HK-2 (cell line): Measurements from ENCODE around the gene CYGB.

Source experiments
- DNase-seq: peaks from one replicate; pipeline ENCODE4 v3.0.0-alpha.2; 2018; ENCODE audit not compliant: unreplicated experiment

The CYGB gene

DNA sequence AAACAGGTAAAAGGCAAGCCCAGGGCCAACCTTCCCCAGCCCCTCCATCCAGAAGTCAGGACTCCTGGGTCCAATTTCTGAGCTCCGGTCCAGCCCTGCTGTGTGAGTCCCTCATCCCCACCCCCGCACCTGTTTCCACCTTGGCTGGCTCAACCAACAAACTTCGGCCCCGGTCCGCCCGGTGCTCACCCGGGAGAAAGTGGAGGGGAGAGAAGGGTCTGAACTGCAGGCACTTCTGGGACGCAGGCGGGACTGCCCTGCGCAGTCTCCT, 36.8 kb downstream of the CYGB start:
- DNase-seq = peak; percentile 36

DNA sequence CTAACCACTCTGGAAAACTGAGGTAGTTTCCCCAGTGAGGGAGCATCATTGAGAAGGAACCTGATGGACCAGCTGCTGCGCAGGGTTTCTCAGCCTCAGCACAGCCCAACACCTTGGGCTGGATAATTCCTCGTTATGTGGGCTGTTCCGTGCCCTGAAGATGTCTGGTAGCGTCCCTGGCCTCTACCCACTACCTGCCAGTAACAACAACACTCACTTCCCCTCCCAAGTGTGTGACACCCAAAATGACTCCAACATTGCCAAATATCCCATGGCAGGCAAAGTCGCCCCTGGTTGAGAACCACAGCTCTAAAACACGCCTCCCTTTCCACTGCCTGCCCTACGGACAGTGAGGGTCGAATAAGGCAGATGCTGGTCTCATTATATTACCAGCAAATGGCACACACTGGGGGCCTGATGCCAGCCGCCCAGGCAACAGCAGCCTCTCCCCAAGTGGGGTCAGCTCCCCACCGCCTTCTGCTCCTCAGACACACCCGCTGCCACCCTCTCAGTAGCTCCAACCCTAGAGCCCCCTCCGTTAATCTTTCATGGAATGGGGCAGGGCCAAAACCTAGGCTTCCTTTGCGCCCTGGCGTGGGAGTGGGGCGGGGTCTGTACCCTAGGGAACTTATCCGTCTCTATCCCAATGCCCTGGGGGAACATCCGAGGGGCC, 37.3 kb downstream of the CYGB start:
- peak; percentile 51 for DNase-seq

DNA sequence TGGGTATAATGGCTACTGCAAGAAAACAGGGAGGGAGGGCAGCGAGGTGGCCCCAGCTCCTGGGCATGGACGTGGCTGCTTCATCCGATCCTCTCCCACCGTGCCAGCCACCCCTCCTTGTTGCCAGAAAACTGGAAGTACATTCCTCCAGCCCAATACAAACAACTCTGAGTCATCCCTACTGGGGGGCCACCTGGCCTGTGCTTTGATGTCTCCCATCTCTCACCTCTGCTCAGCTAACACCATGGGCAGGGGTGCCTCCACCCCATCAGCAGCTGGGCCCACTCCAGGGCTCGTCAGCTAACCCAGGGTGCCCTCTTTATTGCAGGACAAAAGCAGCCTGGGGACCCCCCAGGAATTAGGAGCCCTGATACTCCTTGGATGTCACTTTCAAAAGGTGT, 38.2 kb downstream of the CYGB start:
- DNase-seq = no peak

DNA sequence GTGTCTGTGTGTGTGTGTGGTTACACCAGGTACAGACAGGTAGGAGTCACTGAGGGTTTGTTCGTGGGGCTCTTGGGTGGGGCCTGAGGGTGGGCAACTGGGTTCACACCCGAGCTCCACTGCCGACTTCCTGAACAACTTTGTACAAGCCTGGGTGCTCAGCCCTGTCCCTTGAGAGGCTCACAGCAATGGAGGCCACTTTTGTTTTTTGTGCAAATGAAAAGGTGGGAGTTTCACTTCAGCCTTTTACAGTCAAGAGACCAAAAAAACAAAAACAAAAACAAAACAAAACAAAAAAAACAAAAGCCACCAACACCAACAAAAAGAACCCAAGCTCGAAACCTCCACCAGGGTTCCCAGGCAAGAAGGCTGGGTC, 38.6 kb downstream of the CYGB start:
- DNase-seq = no peak

DNA sequence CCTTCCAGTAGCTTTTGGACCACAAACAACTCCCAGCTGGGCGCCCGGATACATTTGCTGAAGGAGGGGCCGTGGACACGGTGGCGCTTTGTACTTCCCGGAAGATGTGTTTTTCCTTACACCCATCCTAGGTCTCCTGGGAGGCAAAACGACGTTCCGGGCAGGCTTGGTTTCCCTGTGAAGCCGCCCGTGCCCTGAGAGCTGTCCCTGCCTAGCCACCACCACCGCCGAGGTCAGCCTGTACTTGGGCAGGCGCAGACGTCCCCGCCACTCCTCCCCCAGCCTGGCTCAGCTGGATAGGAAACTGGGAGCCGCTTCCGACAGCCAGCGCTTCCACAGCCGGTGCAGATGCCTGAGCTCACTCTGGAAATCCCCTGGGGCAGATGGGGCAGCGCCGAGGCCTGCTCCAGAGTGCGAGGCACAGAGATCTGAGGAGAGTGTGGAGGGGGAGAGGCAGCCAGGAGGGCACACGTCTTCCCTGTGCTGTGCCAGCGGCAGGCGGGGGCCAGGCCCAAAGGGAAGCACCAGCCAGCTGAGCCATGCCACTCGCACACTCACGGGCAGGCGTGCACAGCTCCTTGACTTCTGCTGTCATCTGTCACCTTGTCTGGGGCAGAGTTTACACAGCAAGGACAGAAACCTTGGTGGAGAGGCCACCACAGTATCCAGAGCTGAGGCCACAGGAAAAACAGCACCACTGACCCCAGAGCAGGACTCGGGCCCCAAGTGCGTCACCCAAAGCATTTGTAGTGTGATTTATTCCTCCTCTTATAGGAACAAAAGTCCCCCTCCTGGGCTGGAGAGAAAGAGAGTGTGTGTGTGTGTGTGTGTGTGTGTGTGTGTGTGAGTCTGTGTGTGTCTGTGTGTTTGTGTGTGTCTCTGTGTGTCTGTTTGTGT, 39.3 kb downstream of the CYGB start:
- peak; percentile 94 for DNase-seq

DNA sequence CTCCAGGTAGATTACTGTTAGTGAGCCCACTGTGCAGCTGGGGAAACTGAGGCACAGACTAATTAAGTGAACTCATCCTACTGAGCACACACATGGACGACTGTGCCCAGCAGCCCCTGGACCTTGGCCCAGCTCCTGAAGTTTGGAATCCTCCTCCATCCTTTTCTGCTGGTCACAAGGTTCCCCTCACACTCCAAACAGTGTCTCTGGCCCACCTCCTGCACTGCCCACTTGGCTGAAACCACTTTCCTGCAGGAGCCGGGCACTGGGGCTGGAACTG, 39.9 kb downstream of the CYGB start:
- no peak for DNase-seq

DNA sequence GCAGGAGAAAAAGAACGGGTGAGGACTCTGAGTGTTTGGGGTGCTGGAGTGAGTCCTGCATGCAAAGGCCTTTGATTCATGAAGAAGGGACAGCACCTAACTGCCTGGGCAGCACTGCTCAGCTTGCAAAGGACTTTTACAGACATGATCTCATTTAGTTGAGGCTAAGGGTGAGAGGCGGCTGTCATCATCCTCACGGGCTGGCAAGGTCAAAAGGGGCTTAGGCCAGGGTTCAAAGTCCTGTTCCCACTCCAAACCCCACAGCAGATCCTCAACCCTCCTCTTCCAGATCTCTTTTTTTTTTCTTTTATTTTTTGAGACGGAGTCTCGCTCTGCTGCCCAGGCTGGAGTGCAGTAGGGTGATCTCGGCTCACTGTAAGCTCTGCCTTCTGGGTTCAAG, 41.0 kb downstream of the CYGB start:
- no peak for DNase-seq

DNA sequence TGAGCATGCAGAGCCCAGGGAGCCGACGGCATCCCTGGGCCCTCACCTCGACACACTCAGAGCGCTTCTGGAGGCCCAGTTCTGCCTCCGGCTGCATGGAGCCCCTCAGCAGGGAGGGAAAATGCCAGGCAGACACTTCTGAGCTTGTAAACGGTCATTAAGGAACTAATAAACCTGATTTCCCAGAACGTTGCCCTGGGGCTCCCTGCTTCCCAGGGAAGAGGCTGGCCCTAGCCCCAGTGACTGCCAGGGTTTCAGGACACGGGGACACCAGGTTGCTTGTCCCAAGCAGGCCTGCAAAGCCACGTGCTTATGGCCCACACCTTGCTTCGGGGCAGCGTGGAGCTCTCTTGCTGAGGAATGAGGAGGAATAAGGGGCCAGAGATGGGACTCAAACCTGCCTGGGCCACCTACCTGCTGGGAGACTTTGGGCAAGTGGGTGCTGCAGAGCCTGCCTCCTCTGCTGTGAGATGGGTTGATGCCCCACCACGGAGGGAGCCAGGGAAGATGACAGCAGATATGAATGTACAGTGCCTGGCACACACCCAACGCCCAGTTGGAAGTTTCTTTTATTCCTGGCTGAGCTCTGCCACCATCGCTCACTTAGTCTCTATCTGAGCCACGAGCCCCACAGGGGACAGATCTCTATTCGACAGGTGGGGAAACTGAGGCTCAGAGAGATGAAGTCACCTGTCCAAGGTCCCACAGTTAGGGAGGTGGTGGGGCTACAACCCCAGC, 41.7 kb downstream of the CYGB start:
- no peak for DNase-seq

DNA sequence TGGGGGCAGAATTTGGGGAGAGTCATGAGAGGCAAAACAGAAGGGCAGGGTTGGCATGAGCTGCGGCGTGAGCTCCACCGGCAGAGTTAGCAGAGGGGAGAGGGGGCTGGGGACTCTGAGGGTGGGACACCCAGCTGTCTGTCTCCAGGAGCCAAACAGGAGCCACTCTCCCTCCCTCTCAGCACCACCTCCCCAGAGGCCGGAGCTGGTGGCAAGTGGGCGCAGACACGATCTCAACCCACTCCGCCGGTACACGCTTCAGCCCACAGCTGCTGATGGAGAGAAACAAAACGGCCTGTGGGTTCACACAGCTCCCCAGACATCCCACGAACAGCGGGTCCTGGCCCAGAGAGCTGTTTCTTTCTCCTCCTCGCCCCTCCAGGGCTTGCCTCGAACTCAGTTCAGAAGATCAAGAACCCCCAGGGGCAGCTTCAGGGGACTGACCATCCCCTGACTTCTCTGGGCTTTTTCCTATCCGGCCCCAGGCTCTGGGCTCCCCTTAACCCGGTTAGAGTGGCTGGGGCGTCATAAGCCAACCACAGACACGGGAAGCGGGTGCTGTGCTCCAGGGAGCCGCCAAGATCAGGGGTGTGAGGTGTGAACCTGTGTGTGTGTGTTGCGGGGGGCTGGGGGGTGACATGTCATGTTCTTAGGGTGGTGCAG, 43.9 kb downstream of the CYGB start:
- no peak for DNase-seq

DNA sequence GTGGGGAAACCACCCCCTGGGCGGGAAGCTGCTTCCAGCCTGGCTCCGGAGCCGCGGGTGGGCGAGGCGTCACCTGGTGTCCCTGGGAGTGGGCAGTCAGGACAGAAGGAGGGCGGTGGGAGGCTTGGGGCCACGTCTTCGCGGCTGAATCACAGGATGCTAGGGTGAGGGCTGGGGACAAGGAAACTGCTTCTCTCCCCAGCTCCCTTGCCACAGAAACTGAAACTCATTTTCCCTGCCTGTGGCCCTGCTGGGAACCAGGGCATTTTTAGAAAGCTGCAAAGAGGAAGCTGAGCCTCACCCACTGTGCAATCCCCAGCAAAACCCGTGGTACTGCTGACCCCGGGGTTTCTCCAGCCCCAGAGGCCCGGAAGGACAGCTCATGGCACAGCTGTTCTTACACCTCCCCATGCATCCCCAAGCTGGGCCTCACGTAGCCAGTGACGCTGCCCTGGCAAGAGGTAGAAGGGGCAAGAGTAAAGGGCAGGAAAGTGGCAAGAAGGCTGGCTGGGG, 44.5 kb downstream of the CYGB start:
- peak; percentile 69 for DNase-seq

DNA sequence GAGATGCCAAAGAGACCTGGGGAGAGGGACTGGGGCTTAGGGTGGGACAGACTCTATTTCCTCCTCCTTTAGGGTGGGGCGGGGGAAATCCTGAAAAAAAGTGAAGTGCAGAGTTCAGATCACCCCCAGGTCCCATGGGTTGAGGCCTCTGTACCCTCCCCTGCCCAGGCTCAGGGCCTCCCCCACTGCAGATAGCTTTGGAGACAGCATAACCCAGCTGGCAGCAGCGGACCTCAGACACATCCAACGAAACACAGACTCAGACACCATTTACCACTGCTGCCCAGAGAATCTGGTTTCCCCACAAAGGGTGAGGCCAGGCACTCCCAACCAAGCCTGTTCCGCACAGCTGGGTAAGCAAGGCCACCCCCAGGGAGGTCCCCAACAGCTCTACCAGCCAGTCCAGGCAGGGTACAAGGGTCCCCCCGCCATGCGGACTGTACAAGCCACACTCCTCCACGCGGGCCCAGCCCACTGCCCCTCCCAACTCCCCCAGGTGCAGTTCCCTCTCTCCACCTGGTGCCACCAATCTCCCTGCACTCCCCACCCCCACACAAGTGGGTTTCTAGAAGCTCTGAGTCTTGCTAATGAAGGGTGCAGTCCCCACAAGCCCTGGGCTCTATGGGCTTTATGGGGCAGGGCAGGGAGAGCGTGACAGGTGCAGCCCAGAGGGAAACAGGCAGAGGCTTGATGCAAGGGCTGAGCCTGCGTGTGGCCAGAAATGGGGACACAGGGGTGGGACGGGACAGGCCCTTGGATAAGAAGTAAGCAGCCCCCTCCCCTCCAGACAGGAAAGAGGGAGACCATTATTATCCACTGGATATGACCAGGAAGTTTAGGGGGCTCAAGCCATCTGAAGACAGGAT, 45.2 kb downstream of the CYGB start:
- no peak for DNase-seq

DNA sequence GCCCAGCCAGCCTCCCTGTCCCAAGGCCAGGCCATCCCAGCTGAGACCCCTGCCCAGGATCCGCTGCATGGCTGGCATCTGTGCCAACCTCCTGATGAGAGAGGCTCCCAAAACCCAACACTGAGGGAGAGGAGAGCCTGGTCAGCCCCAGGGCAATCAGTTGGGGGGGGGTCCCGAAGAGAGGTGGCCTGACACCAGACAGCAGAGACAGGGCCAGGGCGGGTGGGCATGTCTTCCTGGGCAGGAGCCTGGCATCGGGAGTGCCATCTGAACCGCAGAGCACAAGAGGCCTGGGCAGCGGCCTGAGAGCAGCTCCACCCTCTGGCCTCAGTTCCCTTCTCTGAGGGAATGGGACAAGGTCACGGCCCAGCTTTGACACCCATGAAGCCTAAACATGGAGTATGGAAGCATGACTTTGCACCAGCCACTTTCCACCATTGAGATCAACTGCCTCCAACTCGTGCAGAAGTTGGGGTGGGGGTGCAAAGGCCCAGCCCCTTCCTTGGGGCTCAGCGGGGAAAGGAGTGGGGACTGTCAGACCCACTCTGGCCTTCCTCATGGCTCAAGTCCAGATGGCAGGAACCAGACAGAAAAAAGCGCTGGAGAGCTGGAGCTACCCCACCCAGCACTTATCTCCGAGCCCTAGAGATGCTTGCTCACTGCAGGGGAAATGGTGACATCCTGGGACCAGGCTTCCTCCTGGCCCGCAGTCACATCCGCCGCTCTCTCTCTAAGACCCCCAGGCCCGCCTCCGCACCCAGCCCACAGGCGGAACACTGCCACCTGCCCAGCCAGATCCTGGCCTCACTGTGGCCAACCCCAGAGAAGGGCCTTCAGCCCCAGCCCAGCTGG, 46.0 kb downstream of the CYGB start:
- no peak for DNase-seq

DNA sequence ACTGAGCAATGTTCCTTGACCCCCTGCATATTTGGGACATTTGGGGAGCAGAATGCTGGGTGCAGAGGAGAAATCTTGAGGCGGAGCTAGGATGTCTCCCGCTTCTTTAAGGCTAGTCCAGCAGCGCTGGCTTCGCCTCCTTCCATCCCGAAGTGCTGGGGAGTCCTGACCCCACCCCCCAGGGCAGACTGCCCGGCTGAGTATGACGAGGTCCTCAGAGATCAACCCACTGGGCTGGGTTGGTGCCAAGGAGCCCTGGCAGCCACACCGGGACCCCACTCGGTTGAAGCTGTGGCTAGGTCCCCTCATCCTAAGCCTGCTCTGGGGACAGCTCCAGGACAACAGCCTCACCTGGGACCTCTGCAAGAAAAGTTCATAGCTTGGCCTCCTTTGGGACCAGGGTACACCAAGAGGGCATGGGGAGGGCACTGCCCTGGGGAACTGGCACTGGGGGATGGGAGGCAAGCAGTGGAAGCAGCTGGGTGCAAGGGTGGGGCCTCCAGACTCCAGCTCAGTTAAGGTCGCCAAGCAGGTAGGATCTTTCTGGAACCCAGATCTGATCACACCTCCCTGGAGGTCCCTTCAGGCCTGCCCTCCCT, 47.3 kb downstream of the CYGB start:
- no peak for DNase-seq

DNA sequence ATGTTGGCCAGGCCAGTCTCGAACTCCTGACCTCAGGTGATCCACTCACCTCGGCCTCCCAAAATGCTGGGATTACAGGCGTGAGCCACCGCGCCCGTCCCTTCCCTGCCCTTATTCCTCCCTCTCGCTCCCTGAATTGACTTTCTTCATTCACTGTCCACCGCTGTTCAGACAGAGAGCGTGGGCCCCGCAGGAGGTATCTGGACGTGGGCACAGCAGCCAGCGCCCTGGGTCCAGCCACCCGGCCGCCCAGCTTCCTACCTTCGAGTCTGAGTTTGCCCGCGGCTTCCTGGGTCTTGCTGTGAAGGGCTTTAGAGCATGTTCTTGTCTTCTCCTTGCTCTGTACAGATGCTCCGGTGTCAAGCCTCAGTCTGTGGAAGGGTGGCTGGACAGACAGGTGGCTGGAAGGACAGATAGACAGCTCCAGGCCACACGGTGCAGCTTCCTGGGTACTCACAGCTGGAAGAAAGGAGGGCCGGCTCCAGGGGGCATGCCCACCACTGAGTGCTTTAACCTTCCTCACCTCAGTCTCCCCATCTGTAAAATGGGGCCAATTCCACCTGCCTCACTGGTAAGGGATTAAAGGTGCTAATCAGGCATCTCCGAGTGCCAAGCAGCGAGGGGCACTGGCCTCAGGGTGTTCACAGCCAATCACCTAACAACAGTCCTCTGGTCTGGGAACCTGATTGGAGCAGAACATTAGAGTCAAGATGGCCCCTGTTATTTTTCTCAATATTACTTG, 49.9 kb downstream of the CYGB start:
- no peak for DNase-seq

DNA sequence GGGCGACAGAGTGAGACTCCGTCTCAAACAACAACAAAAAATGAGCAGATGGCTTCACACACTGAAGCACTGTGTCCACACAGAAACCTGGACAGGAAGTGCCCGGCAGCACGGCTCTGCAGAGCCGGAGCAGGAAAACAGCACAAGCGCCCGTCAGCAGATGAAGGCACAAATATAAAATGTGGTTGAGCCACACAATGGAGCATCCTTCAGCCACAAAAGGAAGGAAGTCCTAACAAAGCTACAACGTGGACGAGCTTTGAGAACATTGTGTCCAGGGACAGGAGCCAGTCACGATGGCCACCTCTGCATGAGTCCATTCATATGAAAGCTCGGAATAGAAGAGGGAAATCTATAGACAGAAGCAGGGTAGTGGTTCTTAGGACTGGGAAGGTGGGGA, 51.9 kb downstream of the CYGB start:
- DNase-seq = no peak

DNA sequence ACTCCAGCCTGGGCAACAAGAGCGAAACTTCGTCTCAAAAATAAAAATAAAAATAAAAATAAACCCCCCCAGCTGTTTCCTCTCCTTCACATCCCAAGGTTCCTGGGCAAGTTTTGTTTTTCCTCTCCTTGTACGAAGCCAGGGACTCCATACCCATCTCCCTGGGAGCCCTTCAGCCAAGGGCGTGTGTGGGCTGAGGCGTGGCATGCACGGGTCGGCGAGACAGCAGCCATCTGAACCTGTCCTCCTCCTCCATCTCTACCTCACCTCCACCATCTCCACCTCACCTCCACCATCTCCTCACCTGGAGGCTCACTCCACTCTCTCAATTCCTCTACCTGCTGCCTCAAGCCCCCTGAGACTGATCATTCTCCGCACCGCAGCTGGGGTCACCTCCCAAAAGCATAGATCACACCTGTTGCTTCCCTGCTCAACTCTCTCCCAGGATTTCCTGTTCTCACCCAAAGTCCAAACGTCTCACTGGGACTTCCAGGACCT, 53.2 kb downstream of the CYGB start:
- DNase-seq = no peak

DNA sequence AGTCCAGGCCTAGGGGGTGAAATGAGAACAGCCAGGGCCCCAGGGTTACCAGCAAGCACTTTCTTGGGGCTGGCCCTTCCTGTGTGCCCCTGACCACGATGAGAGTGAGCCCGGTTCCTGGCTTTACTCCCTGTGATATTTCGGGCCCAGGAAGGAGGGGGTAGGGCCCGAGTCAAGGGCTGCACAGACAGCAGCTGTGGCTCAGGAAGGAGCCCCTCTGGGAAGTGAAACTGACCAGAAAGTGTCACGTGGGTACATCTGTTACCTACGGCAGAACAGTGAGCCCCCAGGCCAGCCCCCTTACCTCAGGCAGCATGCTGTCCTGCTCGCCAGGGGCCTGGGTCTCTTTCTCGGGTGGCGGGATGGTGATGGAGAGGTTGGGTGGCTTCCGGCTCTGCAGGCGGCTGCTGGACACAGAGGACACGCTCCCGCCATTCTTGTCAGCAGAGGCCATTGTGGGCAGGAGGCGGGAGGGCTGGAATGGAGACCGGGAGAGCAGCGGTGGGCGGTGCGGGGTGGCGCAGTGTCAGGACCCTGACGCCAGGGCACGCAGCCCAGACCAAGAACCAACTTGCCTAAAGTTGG, 56.3 kb downstream of the CYGB start:
- no peak for DNase-seq

DNA sequence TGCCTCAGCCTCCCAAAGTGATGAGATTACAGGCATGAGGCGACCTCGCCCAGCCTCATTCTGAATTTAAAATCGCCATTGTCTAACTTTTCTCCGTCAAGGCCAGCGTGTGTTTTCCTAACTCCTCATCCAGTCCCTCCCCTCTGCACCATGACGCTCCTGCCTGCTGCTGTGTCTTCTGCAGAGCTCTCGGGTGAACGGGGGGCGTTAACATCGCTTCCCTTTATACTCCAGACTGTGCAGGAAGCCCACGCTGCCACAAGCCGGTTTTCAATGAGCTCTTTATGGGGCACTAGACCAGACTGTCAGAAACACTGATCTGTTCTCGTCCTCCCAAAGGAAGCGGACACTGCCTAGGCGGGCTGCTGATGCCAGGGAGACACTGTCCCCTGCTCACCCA, 56.9 kb downstream of the CYGB start:
- DNase-seq = no peak

DNA sequence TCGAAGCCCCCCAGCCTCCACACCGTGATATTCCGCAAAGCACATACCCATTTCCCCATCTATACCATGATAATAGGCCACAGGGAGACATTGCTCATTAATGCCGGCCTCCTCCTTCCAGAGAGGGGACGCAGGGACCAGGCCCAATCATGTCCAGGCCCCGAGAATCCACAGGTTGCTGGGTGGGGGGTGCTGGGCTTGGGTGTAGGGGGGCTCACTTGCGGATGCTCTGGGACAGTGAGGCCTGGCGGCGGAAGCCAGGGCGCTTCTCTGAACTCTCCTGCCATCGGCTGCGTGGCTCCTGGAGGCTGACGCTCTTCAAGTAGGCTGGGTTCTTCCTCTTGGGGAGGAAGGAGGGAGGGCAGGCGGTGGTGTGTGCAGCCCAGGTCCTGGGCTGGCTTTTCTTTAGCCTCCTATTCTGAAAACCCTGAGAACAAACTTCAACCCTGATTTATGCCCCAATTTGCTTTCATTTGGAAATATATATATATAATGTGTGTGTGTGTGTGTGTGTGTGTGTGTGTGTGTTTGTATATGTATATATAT, 57.9 kb downstream of the CYGB start:
- no peak for DNase-seq
